DOHH2 (cell line): ENCODE results near the gene PANX2.

Experiments used
- H3F3A ChIP-seq: fragments of 200-600 bp; sonication (generic), shearing (Covaris generic); 2 replicates; pipeline ENCODE4 v1.6.0; 2016; ENCODE audit warnings: antibody characterized with exemption, mild to moderate bottlenecking; ENCODE audit not compliant: control insufficient read depth, insufficient read depth
- H3K27ac ChIP-seq: fragments of 200-600 bp; sonication (generic); 2 replicates; pipeline ENCODE4 v1.5.1; 2014; ENCODE audit warnings: low read depth, mild to moderate bottlenecking, low read length, moderate library complexity
- H3K27me3 ChIP-seq: fragments of 200-600 bp; sonication (generic); 2 replicates; pipeline ENCODE4 v1.6.1; 2014; ENCODE audit warnings: mild to moderate bottlenecking, low read length, mixed read lengths; ENCODE audit not compliant: control insufficient read depth
- H3K36me3 ChIP-seq: fragments of 200-600 bp; sonication (generic); 2 replicates; pipeline ENCODE4 v1.6.1; 2014; ENCODE audit warnings: mild to moderate bottlenecking, low read length, moderate library complexity, mixed read lengths; ENCODE audit not compliant: control insufficient read depth
- H3K4me1 ChIP-seq: fragments of 200-600 bp; sonication (generic); 2 replicates; pipeline ENCODE4 v1.6.1; 2014; ENCODE audit warnings: mild to moderate bottlenecking, low read length, mixed read lengths; ENCODE audit not compliant: control insufficient read depth
- H3K4me2 ChIP-seq: fragments of 200-600 bp; sonication (generic); 2 replicates; pipeline ENCODE4 v1.6.0; 2014; ENCODE audit warnings: mild to moderate bottlenecking, low read length, moderate library complexity
- H3K4me3 ChIP-seq: fragments of 200-600 bp; sonication (generic); 2 replicates; pipeline ENCODE4 v1.5.1; 2014; ENCODE audit warnings: mild to moderate bottlenecking, low read length, mixed read lengths
- H3K79me2 ChIP-seq: fragments of 200-600 bp; sonication (generic); 2 replicates; pipeline ENCODE4 v1.6.1; 2014; ENCODE audit warnings: mild to moderate bottlenecking, low read length, mixed read lengths; ENCODE audit not compliant: control insufficient read depth
- H3K9me2 ChIP-seq: fragments of 200-600 bp; sonication (generic); replicated peaks from 2 replicates; pipeline ENCODE4 v1.6.1; 2014; ENCODE audit warnings: mild to moderate bottlenecking, low read length, mixed read lengths; ENCODE audit not compliant: control insufficient read depth
- H3K9me3 ChIP-seq: fragments of 200-600 bp; sonication (generic); 2 replicates; pipeline ENCODE4 v1.6.1; 2014; ENCODE audit warnings: antibody characterized with exemption, low read length, mixed read lengths; ENCODE audit not compliant: control insufficient read depth, insufficient read depth
- H4K20me1 ChIP-seq: fragments of 200-600 bp; sonication (generic); 2 replicates; pipeline ENCODE4 v1.6.0; 2014; ENCODE audit warnings: low read depth, mild to moderate bottlenecking, antibody characterized with exemption, low read length, moderate library complexity; ENCODE audit not compliant: control insufficient read depth, insufficient read depth
- EZH2phosphoT487 ChIP-seq: fragments of 200-600 bp; sonication (generic); IDR thresholded peaks from 2 replicates; pipeline ENCODE4 v1.6.1; 2017; ENCODE audit warnings: borderline replicate concordance, mild to moderate bottlenecking, antibody characterized with exemption, low read length, moderate library complexity, mixed read lengths
- TF ChIP-seq, protein P1 (sequence below): fragments of 200-600 bp; sonication (generic); IDR thresholded peaks from one replicate; pipeline ENCODE4 v1.5.1; 2014; ENCODE audit warnings: antibody characterized with exemption, mild to moderate bottlenecking, low read depth, low read length; ENCODE audit not compliant: poor library complexity, severe bottlenecking

Gene PANX2

GRCh38 chr22:50199251-50199721 is 28.8 kb downstream of the PANX2 start:
- Histone ChIP-seq H3K4me2 (peak overlapping the region; percentile 81), H4K20me1 (peaks cover 5% of the 10 kb centered on the region; the same call in 1 of the 2 replicates), H3K4me3 (peak overlapping the region; percentile 75), H3K27me3 (no peaks in the 10 kb centered on the region), H3K36me3 (peaks cover 83% of the 10 kb centered on the region), H3K9me2 (no peaks in the 10 kb centered on the region), H3F3A (peaks cover 7% of the 10 kb centered on the region), H3K4me1 (peaks cover 62% of the 10 kb centered on the region), H3K9me3 (no peaks in the 10 kb centered on the region), H3K27ac (peak overlapping the region; percentile 71), H3K79me2 (peaks cover 70% of the 10 kb centered on the region)
- TF ChIP-seq, protein P1, sequence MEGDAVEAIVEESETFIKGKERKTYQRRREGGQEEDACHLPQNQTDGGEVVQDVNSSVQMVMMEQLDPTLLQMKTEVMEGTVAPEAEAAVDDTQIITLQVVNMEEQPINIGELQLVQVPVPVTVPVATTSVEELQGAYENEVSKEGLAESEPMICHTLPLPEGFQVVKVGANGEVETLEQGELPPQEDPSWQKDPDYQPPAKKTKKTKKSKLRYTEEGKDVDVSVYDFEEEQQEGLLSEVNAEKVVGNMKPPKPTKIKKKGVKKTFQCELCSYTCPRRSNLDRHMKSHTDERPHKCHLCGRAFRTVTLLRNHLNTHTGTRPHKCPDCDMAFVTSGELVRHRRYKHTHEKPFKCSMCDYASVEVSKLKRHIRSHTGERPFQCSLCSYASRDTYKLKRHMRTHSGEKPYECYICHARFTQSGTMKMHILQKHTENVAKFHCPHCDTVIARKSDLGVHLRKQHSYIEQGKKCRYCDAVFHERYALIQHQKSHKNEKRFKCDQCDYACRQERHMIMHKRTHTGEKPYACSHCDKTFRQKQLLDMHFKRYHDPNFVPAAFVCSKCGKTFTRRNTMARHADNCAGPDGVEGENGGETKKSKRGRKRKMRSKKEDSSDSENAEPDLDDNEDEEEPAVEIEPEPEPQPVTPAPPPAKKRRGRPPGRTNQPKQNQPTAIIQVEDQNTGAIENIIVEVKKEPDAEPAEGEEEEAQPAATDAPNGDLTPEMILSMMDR: no peak
- no peak for TF ChIP-seq EZH2phosphoT487

DNA sequence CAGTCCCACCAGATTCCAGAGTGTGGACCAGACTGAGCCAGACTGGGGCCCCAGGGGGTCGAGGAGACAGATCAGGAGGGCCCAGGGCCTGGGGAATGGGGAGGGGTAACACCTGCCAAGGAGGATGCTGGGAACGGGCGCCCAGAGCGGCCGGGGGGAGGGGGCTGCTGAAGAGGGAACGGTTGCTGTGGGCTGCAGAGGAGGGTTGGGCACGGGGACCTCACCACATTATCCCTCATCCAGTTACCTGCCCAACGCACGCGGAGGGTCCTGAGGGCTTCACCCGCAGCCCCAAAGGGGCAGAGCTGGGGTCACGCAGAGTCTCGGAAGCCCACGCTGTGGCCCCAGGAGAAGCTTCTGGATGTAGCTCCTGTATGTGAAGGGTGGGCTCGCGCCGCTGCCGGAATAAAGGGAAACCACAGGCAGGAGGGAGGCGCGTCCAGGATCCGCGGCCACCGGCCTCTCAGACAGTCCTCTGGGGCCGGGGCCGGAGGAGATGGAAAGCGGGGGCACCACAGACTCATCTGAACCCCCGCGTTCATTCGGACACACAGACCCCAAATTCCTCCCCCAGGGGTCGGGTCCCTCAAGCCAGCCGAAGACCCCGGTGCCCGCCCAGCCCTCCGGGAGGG is 29.4 kb downstream of the PANX2 start:
- peak overlapping the region; percentile 71 for H3K27ac ChIP-seq
- H3K79me2 ChIP-seq: peaks cover 70% of the 10 kb centered on the region
- no peaks in the 10 kb centered on the region for H3K27me3 ChIP-seq
- peaks cover 58% of the 10 kb centered on the region for H3K4me1 ChIP-seq
- H4K20me1 ChIP-seq: peaks cover 9% of the 10 kb centered on the region; the same call in 1 of the 2 replicates
- peak overlapping the region; percentile 81 for H3K4me2 ChIP-seq
- TF ChIP-seq, protein P1: no peak
- no peak for TF ChIP-seq EZH2phosphoT487
- H3K9me2 ChIP-seq: no peaks in the 10 kb centered on the region
- no peaks in the 10 kb centered on the region for H3K9me3 ChIP-seq
- peaks cover 82% of the 10 kb centered on the region for H3K36me3 ChIP-seq
- peaks cover 10% of the 10 kb centered on the region for H3F3A ChIP-seq
- H3K4me3 ChIP-seq: peak overlapping the region; percentile 75

GRCh38 chr22:50200461-50201190 is 30.1 kb downstream of the PANX2 start, which contains the start of gene SELENOO:
Gene SELENOO, plus strand, starts transcription at chr22:50201011. Its CDS starts 26 bp downstream, at chr22:50201037.
- Histone ChIP-seq H3F3A (peaks cover 11% of the 10 kb centered on the region), H3K4me2 (peak within 1 kb of the TSS; percentile 98), H3K27ac (peak within 1 kb of the TSS; percentile 81), H3K4me3 (peak within 1 kb of the TSS; percentile 100), H3K4me1 (peaks cover 52% of the 10 kb centered on the region), H3K79me2 (peaks cover 72% of the 10 kb centered on the region), H3K27me3 (no peaks in the 10 kb centered on the region), H3K36me3 (peaks cover 81% of the 10 kb centered on the region), H3K9me3 (no peaks in the 10 kb centered on the region), H3K9me2 (no peaks in the 10 kb centered on the region), H4K20me1 (peaks cover 9% of the 10 kb centered on the region; the same call in 1 of the 2 replicates)
- no peak for TF ChIP-seq EZH2phosphoT487
- TF ChIP-seq, protein P1: no peak
